Endothelial cell of umbilical vein (primary cell): ENCODE measurements around the gene PPP5C.
A peak's percentile ranks its signal among the peaks of the same experiment; 100 is the strongest.

Experiments
- CTCF ChIP-seq, 2 donors: IDR thresholded peaks; 1 replicate in 1 of 2; 2 replicates in 1 of 2; pipeline ENCODE4 v1.5.1; 2011; ENCODE audit warnings: low read length in 2 of 2, mild to moderate bottlenecking in 2 of 2, moderate library complexity in 2 of 2, control low read depth in 1 of 2, inconsistent platforms in 1 of 2, low read depth in 1 of 2; ENCODE audit not compliant: insufficient read depth in 1 of 2; ENCODE audit errors: extremely low read depth in 1 of 2
- EZH2 ChIP-seq: IDR thresholded peaks from 2 replicates; pipeline ENCODE4 v1.6.1; 2012; ENCODE audit warnings: borderline replicate concordance, low read depth, mild to moderate bottlenecking, moderate library complexity, low read length, inconsistent platforms; ENCODE audit not compliant: severe bottlenecking
- MAX ChIP-seq: IDR thresholded peaks from 2 replicates; pipeline ENCODE4 v1.6.1; 2011; ENCODE audit not compliant: insufficient read depth, insufficient read length
- POLR2A ChIP-seq: IDR thresholded peaks from 2 replicates; pipeline ENCODE4 v1.6.1; 2012; ENCODE audit warnings: low read depth, mild to moderate bottlenecking, control low read depth, low read length
- POLR2AphosphoS5 ChIP-seq: IDR thresholded peaks from 2 replicates; pipeline ENCODE4 v1.6.1; 2012; ENCODE audit warnings: low read depth, mild to moderate bottlenecking, control low read depth, low read length, moderate library complexity; ENCODE audit not compliant: insufficient read depth

- TF ChIP-seq CTCF (IDR thresholded peaks at IDR 0.05; ENCODE audit: extremely low read depth in 1 of 2, insufficient read depth in 1 of 2, low read depth in 1 of 2, low read length in 2 of 2) (no peak), POLR2AphosphoS5 (no peak), POLR2A (peak; percentile 11), EZH2 (no peak), MAX (no peak)
Measured at GRCh38 chr19:46366620-46367292, 19.9 kb downstream of the PPP5C start.
